Right lobe of liver (tissue), 6 donors: ENCODE results near the gene SUFU. TPM values are rescaled to one million over a fixed set of nuclear protein-coding genes. Genes with fewer than 3 reads are reported as not detected.

Source experiments
- ATAC-seq, 4 donors: fragments of 200-7000 bp; cut with Tn5 transposase; one replicate each; pipeline ENCODE4 v1.9.1; 2020; ENCODE audit warnings: mild to moderate bottlenecking in 4 of 4, moderate library complexity in 4 of 4
- DNase-seq, 3 donors: peaks; one replicate each; pipeline ENCODE4 v3.0.0-alpha.2; 2020
- H3K27ac ChIP-seq, 3 donors: fragments of 200-600 bp; one replicate each; pipeline ENCODE4 v1.8.0; 2022
- H3K27me3 ChIP-seq, 2 donors: fragments of 200-600 bp; one replicate each; pipeline ENCODE4 v1.8.0; 2022
- H3K36me3 ChIP-seq, 4 donors: fragments of 200-600 bp; sonication (generic) in 1 of 4; one replicate each; pipeline versions ENCODE4 v1.5.1 to v1.8.0; 2017 to 2022; ENCODE audit warnings: control low read depth in 1 of 4
- H3K4me1 ChIP-seq, 4 donors: fragments of 200-600 bp; sonication (generic) in 1 of 4; one replicate each; pipeline versions ENCODE4 v1.5.1 to v1.8.0; 2017 to 2022; ENCODE audit warnings: control low read depth in 1 of 4
- H3K4me3 ChIP-seq, 3 donors: fragments of 200-600 bp; one replicate each; pipeline ENCODE4 v1.8.0; 2022
- H3K9me3 ChIP-seq, 4 donors: fragments of 200-600 bp; sonication (generic) in 1 of 4; one replicate each; pipeline versions ENCODE4 v1.5.1 to v1.8.0; 2017 to 2022; ENCODE audit warnings: control low read depth in 1 of 4
- CTCF ChIP-seq, 4 donors: fragments of 200-600 bp in 3 of 4; fragments of 450-650 bp in 1 of 4; IDR thresholded peaks; one replicate each; pipeline versions ENCODE4 v1.5.1 to v1.8.0; 2016 to 2022; ENCODE audit warnings: antibody characterized with exemption in 4 of 4, mild to moderate bottlenecking in 2 of 4
- POLR2A ChIP-seq: fragments of 450-650 bp; IDR thresholded peaks from one replicate; pipeline ENCODE4 v1.6.1; 2017; ENCODE audit warnings: antibody characterized with exemption, mild to moderate bottlenecking
- WGBS: methylation state at CpG from one replicate; pipeline ENCODE4 v1.1.6; 2018; ENCODE audit warnings: low coverage, low lambda C conversion rate; ENCODE audit not compliant: insufficient coverage; ENCODE audit errors: missing lambda C conversion rate; 5-methylcytosine and 5-hydroxymethylcytosine counted together
- intact Hi-C, 2 donors: fragments of 100-400 bp; cut with DNase I; formaldehyde crosslinking; loops; one replicate each; pipeline versions ENCODE4 v1.11.2 to v1.14.1; 2022
- total RNA-seq, 6 experiments: library from RNA; depleted of rRNA in 2 of 6; stranded (reverse); fragments of >200 nt in 2 of 6; fragmentation: NEBNext Ultra II Directional in 3 of 6; extraction: Animal tissue kit (Norgen Biotek cat#: 25700) in 3 of 6; gene quantifications; one replicate each; pipeline versions ENCODE4 v1.1.0 to v1.2.4, GENCODE V29; 2016 to 2023
- donor health status: DM: no; HTN: yes; CAD: no.
- donor health status: DM: no; HTN: no; CAD: no.
- donor health status: DM: no; HTN: no; CAD: no.
- donor health status: DM: no; HTN: yes; CAD: no.
- donor health status: DM: no; HTN: yes; CAD: no.

Gene SUFU
- total RNA-seq, 6 experiments from 2014 or later, result 4.2 to 6.2 (median 5.1) TPM

- H3K4me3 ChIP-seq, result no peak overlapping the region
- no peaks in the 10 kb centered on the region for H3K9me3 ChIP-seq
- 80% methylated on average over 4 of the region's 4 CpGs for WGBS
- no peak for ATAC-seq
- H3K27ac ChIP-seq, result no peak overlapping the region
- H3K27me3 ChIP-seq, result no peaks in the 10 kb centered on the region
- DNase-seq, result no peak
- TF ChIP-seq POLR2A (no peak), CTCF (IDR thresholded peaks at IDR 0.05) (no peak)
- H3K4me1 ChIP-seq, result no peaks in the 10 kb centered on the region
- no peaks in the 10 kb centered on the region for H3K36me3 ChIP-seq
- intact Hi-C loops, result no loop called here
These were observed 56.0 kb downstream of the SUFU start for GRCh38 chr10:102559764-102560163.

DNA sequence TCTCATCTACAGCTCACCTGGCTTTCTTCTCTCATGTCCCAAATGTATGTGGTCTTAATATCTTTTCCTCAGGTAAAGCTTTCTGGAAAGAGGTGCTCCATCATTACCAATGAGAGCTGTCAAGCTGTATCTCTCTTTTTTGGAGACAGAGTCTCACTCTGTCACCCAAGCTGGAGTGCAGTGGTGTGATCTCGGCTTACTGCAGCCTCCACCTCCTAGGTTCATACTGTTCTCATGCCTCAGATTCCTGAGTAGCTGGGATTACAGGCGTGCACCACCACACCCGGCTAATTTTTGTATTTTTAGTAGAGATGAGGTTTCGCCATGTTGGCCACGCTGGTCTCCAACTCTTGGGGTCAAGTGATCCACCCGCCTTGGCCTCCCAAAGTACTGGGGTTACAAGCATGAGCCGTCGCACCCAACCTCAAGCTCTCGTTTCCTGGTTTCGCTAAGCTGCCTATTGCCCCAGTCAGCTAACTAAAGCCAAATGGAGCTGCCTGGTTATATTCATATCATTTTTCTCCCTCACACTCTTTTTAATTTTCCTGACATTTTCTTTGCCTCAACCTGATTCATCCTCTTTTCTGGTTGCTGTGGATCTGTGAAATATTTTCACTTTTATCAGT lies 60.5 kb downstream of the SUFU start:
- no peak for DNase-seq
- Histone ChIP-seq H3K36me3 (no peaks in the 10 kb centered on the region), H3K4me3 (no peak overlapping the region), H3K9me3 (no peaks in the 10 kb centered on the region), H3K27me3 (no peaks in the 10 kb centered on the region), H3K4me1 (no peaks in the 10 kb centered on the region), H3K27ac (no peak overlapping the region)
- ATAC-seq, result no peak
- intact Hi-C loops, result no loop called here
- TF ChIP-seq CTCF (IDR thresholded peaks at IDR 0.05) (no peak), POLR2A (no peak)
- 86% methylated on average over 7 of the region's 10 CpGs for WGBS

DNA sequence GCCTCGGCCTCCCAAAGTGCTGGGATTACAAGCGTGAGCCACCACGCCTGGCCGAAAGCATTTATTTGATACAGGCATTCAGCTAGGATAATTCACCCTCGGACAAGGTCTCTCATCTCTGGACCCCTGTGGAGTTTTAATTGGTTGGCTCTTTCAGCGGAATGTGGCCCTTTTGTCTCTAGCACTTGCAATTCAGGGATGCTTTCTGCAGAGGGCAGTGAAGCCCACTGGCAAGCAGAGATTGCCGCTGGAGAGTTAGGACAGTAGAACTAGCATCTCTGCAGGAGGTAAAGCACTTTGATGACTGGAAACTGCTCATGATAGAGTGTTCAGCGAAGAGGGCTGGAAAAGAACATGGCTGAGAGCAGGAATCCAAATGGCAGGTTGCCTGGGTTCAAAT lies 62.0 kb downstream of the SUFU start:
- H3K27me3 ChIP-seq, result no peaks in the 10 kb centered on the region
- 93% methylated on average over 2 of the region's 8 CpGs for WGBS
- TF ChIP-seq POLR2A, result no peak

DNA sequence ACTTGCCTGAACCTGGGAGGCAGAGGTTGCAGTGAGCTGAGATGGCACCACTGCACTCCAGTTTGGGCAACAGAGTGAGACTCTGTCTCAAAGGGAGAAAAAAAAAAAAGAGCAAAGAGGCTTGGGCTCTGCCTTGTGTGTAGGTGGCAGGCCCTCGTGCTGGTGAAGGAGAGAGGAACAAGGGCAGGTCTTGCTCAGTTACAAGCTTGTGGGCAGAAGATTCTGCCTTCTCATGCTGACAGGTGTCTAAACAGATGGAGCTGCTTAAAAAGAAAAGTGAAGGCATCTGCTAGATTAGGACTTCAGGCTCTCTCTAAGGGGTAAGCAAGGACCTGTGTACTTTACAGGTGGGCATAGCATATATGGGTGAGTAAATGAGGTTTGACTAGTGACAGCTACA lies 75.0 kb downstream of the SUFU start:
- ATAC-seq, result no peak
- intact Hi-C loops, result no loop called here

More for the DNA sequence above, 62.0 kb downstream of the SUFU start:
- ATAC-seq, result no peak
- intact Hi-C loops, result no loop called here
- DNase-seq, result no peak
- no peaks in the 10 kb centered on the region for H3K9me3 ChIP-seq
- no peak overlapping the region for H3K4me3 ChIP-seq
- no peaks in the 10 kb centered on the region for H3K4me1 ChIP-seq
- no peak overlapping the region for H3K27ac ChIP-seq
- H3K36me3 ChIP-seq, result no peaks in the 10 kb centered on the region

GRCh38 chr10:102579328-102579727 lies 75.6 kb downstream of the SUFU start:
- peak in 1 of 4 donors; percentile 30 for ATAC-seq
- TF ChIP-seq CTCF (IDR thresholded peaks at IDR 0.05) (no peak), POLR2A (no peak)

More for the DNA sequence above, 75.0 kb downstream of the SUFU start:
- no peak for DNase-seq
- H3K4me1 ChIP-seq, result peaks cover 0 to 6% (median 3%) of the 10 kb centered on the region in 4 donors
- no peaks in the 10 kb centered on the region for H3K36me3 ChIP-seq
- H3K27me3 ChIP-seq, result no peaks in the 10 kb centered on the region
- TF ChIP-seq CTCF (IDR thresholded peaks at IDR 0.05) (no peak), POLR2A (no peak)
- H3K9me3 ChIP-seq, result no peaks in the 10 kb centered on the region
- WGBS, result 38% methylated on average over 1 of the region's 1 CpG
- H3K4me3 ChIP-seq, result no peak overlapping the region
- no peak overlapping the region for H3K27ac ChIP-seq

More at GRCh38 chr10:102579328-102579727, 75.6 kb downstream of the SUFU start:
- H3K4me3 ChIP-seq, result no peak overlapping the region
- H3K27ac ChIP-seq, result no peak overlapping the region
- no peaks in the 10 kb centered on the region for H3K9me3 ChIP-seq
- intact Hi-C loops, result no loop called here
- no peak for DNase-seq
- peaks cover 0 to 12% (median 5%) of the 10 kb centered on the region in 4 donors for H3K4me1 ChIP-seq
- no peaks in the 10 kb centered on the region for H3K36me3 ChIP-seq
- H3K27me3 ChIP-seq, result no peaks in the 10 kb centered on the region
- 39% methylated on average over 7 of the region's 7 CpGs for WGBS
